Loucy (cell line): ENCODE results near the gene CADM2.

ENCODE experiments used
- H2AFZ ChIP-seq: fragments of 200-600 bp; sonication (generic); 2 replicates; pipeline ENCODE4 v1.6.0; 2016; ENCODE audit warnings: antibody characterized with exemption, mild to moderate bottlenecking, low read length, moderate library complexity
- H3F3A ChIP-seq: fragments of 200-600 bp; 2 replicates; pipeline ENCODE4 v1.6.0; 2016; ENCODE audit warnings: antibody characterized with exemption, low read depth, mild to moderate bottlenecking
- H3K27me3 ChIP-seq: fragments of 200-600 bp; sonication (generic); 2 replicates; pipeline ENCODE4 v1.6.1; 2014; ENCODE audit warnings: low read length, mild to moderate bottlenecking; ENCODE audit not compliant: insufficient read depth, poor library complexity, severe bottlenecking
- H3K36me3 ChIP-seq: fragments of 200-600 bp; sonication (generic); 2 replicates; pipeline ENCODE4 v1.6.1; 2016; ENCODE audit warnings: low read length; ENCODE audit not compliant: insufficient read depth
- H3K4me1 ChIP-seq: fragments of 200-600 bp; sonication (generic); 2 replicates; pipeline ENCODE4 v1.5.1; 2014; ENCODE audit warnings: low read length, mild to moderate bottlenecking; ENCODE audit not compliant: insufficient read depth, poor library complexity, severe bottlenecking
- H3K4me2 ChIP-seq: fragments of 200-600 bp; sonication (generic); 2 replicates; pipeline ENCODE4 v1.6.0; 2014; ENCODE audit warnings: antibody characterized with exemption, low read length, low read depth, mild to moderate bottlenecking; ENCODE audit not compliant: poor library complexity, severe bottlenecking
- H3K4me3 ChIP-seq: fragments of 200-600 bp; sonication (generic); 2 replicates; pipeline ENCODE4 v1.5.1; 2014; ENCODE audit warnings: low read length, mild to moderate bottlenecking, mixed read lengths; ENCODE audit not compliant: poor library complexity, severe bottlenecking
- H3K79me2 ChIP-seq: fragments of 200-600 bp; sonication (generic); 2 replicates; pipeline ENCODE4 v1.6.1; 2014; ENCODE audit warnings: low read length; ENCODE audit not compliant: insufficient read depth
- H3K9ac ChIP-seq: fragments of 200-600 bp; sonication (generic); 2 replicates; pipeline ENCODE4 v1.6.0; 2014; ENCODE audit warnings: mild to moderate bottlenecking, low read depth, low read length, moderate library complexity; ENCODE audit not compliant: poor library complexity, severe bottlenecking
- H3K9me2 ChIP-seq: fragments of 200-600 bp; sonication (generic); replicated peaks from 2 replicates; pipeline ENCODE4 v1.6.1; 2016; ENCODE audit warnings: low read depth, low read length, mixed read lengths
- H3K9me3 ChIP-seq: fragments of 200-600 bp; sonication (generic); 2 replicates; pipeline ENCODE4 v1.6.1; 2014; ENCODE audit warnings: mild to moderate bottlenecking, antibody characterized with exemption, low read length, low read depth; ENCODE audit not compliant: insufficient read depth
- H4K20me1 ChIP-seq: fragments of 200-600 bp; sonication (generic); 2 replicates; pipeline ENCODE4 v1.6.0; 2014; ENCODE audit warnings: antibody characterized with exemption, low read length, mild to moderate bottlenecking; ENCODE audit not compliant: insufficient read depth, poor library complexity, severe bottlenecking
- EZH2phosphoT487 ChIP-seq: fragments of 200-600 bp; IDR thresholded peaks from 2 replicates; pipeline ENCODE4 v1.6.1; 2018; ENCODE audit warnings: antibody characterized with exemption, mild to moderate bottlenecking, moderate library complexity, borderline replicate concordance
- TF ChIP-seq, protein P1 (sequence below): fragments of 200-600 bp; sonication (generic); conservative IDR thresholded peaks from 2 replicates; pipeline ENCODE4 v1.5.1; 2014; ENCODE audit warnings: mild to moderate bottlenecking, antibody characterized with exemption, low read length

CADM2 gene

DNA sequence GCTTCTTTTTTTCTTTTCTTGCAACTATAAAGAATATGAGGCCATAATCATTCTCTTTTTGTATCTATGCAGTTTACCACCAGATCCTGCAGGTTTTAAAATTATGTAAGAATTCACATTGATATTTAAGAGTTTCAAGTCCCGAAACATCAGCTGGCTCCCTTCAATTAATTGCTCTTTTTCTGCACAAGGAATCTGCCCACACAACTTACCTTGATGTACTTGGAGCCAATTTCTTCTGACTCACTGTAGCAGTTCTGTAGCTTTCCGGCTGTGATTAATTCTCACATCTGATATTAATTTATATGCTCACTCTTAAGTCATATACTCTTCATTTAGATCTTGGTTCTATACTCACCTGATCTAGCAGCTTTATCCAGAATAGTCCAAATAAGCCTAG lies 781.8 kb downstream of the CADM2 start:
- H3K9ac ChIP-seq = no peak overlapping the region
- no peaks in the 10 kb centered on the region for H3K36me3 ChIP-seq
- no peaks in the 10 kb centered on the region for H4K20me1 ChIP-seq
- H3F3A ChIP-seq = no peaks in the 10 kb centered on the region
- H3K9me3 ChIP-seq = no peaks in the 10 kb centered on the region
- H3K9me2 ChIP-seq = no peaks in the 10 kb centered on the region
- H3K4me2 ChIP-seq = no peak overlapping the region
- TF ChIP-seq, protein P1, sequence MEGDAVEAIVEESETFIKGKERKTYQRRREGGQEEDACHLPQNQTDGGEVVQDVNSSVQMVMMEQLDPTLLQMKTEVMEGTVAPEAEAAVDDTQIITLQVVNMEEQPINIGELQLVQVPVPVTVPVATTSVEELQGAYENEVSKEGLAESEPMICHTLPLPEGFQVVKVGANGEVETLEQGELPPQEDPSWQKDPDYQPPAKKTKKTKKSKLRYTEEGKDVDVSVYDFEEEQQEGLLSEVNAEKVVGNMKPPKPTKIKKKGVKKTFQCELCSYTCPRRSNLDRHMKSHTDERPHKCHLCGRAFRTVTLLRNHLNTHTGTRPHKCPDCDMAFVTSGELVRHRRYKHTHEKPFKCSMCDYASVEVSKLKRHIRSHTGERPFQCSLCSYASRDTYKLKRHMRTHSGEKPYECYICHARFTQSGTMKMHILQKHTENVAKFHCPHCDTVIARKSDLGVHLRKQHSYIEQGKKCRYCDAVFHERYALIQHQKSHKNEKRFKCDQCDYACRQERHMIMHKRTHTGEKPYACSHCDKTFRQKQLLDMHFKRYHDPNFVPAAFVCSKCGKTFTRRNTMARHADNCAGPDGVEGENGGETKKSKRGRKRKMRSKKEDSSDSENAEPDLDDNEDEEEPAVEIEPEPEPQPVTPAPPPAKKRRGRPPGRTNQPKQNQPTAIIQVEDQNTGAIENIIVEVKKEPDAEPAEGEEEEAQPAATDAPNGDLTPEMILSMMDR = no peak
- TF ChIP-seq EZH2phosphoT487 = no peak
- no peak overlapping the region for H2AFZ ChIP-seq
- H3K4me1 ChIP-seq = no peaks in the 10 kb centered on the region
- no peaks in the 10 kb centered on the region for H3K27me3 ChIP-seq
- no peaks in the 10 kb centered on the region for H3K79me2 ChIP-seq
- H3K4me3 ChIP-seq = no peak overlapping the region

DNA sequence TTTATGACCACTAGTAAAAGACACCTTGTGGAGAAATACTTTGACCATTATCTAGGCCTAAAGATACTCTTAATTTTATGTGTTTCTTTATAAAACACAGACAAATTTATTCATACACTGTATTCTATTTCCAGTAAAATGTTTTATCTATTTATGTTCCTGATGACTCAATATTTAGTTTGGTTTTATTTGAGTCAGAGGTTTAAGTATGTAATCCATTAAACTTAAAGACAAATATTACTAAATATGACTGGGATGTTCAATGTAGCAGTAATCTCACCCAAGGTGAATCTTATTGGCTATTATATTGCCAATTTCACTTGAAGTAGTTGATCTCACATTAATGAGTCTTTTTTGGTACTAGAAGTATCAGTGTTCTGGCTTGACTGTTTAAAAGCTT lies 799.7 kb downstream of the CADM2 start:
- no peaks in the 10 kb centered on the region for H3F3A ChIP-seq
- no peak overlapping the region for H3K9ac ChIP-seq
- H2AFZ ChIP-seq = no peak overlapping the region
- H3K4me1 ChIP-seq = no peaks in the 10 kb centered on the region
- TF ChIP-seq, protein P1 = no peak
- no peak for TF ChIP-seq EZH2phosphoT487
- H3K36me3 ChIP-seq = no peaks in the 10 kb centered on the region
- no peaks in the 10 kb centered on the region for H3K9me2 ChIP-seq
- no peaks in the 10 kb centered on the region for H3K9me3 ChIP-seq
- no peaks in the 10 kb centered on the region for H3K27me3 ChIP-seq
- H3K4me2 ChIP-seq = no peak overlapping the region
- no peak overlapping the region for H3K4me3 ChIP-seq
- H3K79me2 ChIP-seq = no peaks in the 10 kb centered on the region
- no peaks in the 10 kb centered on the region for H4K20me1 ChIP-seq

DNA sequence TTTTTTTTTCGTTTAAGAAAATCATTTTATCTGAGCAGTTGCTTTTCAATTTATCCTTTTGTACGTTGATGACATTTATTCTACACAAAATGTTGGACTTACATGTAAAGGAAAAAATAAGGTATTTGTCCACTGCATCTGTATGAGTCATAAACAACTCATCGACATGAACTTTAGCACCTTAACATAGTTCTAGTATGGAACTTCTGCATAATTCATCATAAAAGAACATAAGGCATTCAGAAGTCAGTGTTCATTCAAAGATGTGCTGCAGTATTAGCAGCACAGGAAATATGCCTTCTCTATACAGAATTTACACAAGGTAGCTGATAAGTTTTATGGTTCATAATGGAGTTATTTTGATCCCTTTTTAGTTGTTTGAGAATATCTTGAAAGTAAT lies 801.6 kb downstream of the CADM2 start:
- Histone ChIP-seq H3K9ac (no peak overlapping the region), H3F3A (no peaks in the 10 kb centered on the region), H2AFZ (no peak overlapping the region), H3K9me3 (no peaks in the 10 kb centered on the region), H3K4me3 (no peak overlapping the region), H3K36me3 (no peaks in the 10 kb centered on the region), H3K27me3 (no peaks in the 10 kb centered on the region), H3K4me2 (no peak overlapping the region), H3K9me2 (no peaks in the 10 kb centered on the region), H4K20me1 (no peaks in the 10 kb centered on the region), H3K4me1 (no peaks in the 10 kb centered on the region), H3K79me2 (no peaks in the 10 kb centered on the region)
- TF ChIP-seq, protein P1 = no peak
- no peak for TF ChIP-seq EZH2phosphoT487
